Endothelial cell (in vitro differentiated cells): ENCODE data around the gene LRBA. TPM values are rescaled to one million over a fixed set of nuclear protein-coding genes. Genes with fewer than 3 reads are reported as not detected.

Experiments used
- DNase-seq: peaks from one replicate; pipeline ENCODE4 v3.0.0; 2021; ENCODE audit warnings: low spot score
- H3K27ac Mint-ChIP-seq: one replicate; pipeline ENCODE4 v1.8.0; 2021; ENCODE audit warnings: mixed read lengths, inconsistent platforms; ENCODE audit not compliant: unreplicated experiment
- H3K27me3 Mint-ChIP-seq: one replicate; pipeline ENCODE4 v1.8.0; 2021; ENCODE audit warnings: mild to moderate bottlenecking, moderate library complexity, mixed read lengths, inconsistent platforms; ENCODE audit not compliant: unreplicated experiment
- H3K36me3 Mint-ChIP-seq: one replicate; pipeline ENCODE4 v1.8.0; 2021; ENCODE audit warnings: mild to moderate bottlenecking, low read depth, mixed read lengths, inconsistent platforms; ENCODE audit not compliant: unreplicated experiment
- H3K4me1 Mint-ChIP-seq: one replicate; pipeline ENCODE4 v1.8.0; 2021; ENCODE audit warnings: mild to moderate bottlenecking, mixed read lengths, inconsistent platforms; ENCODE audit not compliant: unreplicated experiment
- H3K4me3 Mint-ChIP-seq: one replicate; pipeline ENCODE4 v1.8.0; 2021; ENCODE audit warnings: mild to moderate bottlenecking, mixed read lengths, inconsistent platforms; ENCODE audit not compliant: unreplicated experiment
- H3K9me3 Mint-ChIP-seq: one replicate; pipeline ENCODE4 v1.8.0; 2021; ENCODE audit warnings: mixed read lengths, inconsistent platforms; ENCODE audit not compliant: unreplicated experiment
- CTCF ChIP-seq: fragments of 200-600 bp; sonication (generic); IDR thresholded peaks from one replicate; pipeline ENCODE4 v1.5.0; 2021; ENCODE audit warnings: antibody characterized with exemption; ENCODE audit not compliant: unreplicated experiment
- total RNA-seq: library from RNA; stranded (reverse); fragmentation: NEBNext Ultra II Directional; extraction: Animal tissue kit (Norgen Biotek cat#: 25700); gene quantifications from one replicate; pipeline ENCODE4 v1.2.1, GENCODE V29; 2021; ENCODE audit not compliant: unreplicated experiment

The LRBA gene
- total RNA-seq, 1 donor from 2014 or later: 44.3 TPM

- TF ChIP-seq CTCF: no peak
- H3K9me3 Mint-ChIP-seq: no peaks in the 10 kb centered on the region
- no peaks in the 10 kb centered on the region for H3K36me3 Mint-ChIP-seq
- no peak overlapping the region for H3K4me3 Mint-ChIP-seq
- no peaks in the 10 kb centered on the region for H3K27me3 Mint-ChIP-seq
- no peak overlapping the region for H3K27ac Mint-ChIP-seq
- no peaks in the 10 kb centered on the region for H3K4me1 Mint-ChIP-seq
- DNase-seq: no peak
Observed at GRCh38 chr4:150367326-150367725, 647.8 kb downstream of the LRBA start.

GRCh38 chr4:150366487-150366999, 648.5 kb downstream of the LRBA start:
- DNase-seq: no peak
- Mint-ChIP-seq H3K9me3 (no peaks in the 10 kb centered on the region), H3K4me3 (no peak overlapping the region), H3K27ac (no peak overlapping the region), H3K4me1 (no peaks in the 10 kb centered on the region), H3K27me3 (peaks cover 2% of the 10 kb centered on the region), H3K36me3 (no peaks in the 10 kb centered on the region)
- no peak for TF ChIP-seq CTCF

GRCh38 chr4:150363721-150364688, 651.1 kb downstream of the LRBA start:
- H3K9me3 Mint-ChIP-seq: no peaks in the 10 kb centered on the region
- peaks cover 2% of the 10 kb centered on the region for H3K27me3 Mint-ChIP-seq
- no peak for DNase-seq
- H3K36me3 Mint-ChIP-seq: no peaks in the 10 kb centered on the region
- H3K4me3 Mint-ChIP-seq: no peak overlapping the region
- TF ChIP-seq CTCF: no peak
- no peaks in the 10 kb centered on the region for H3K4me1 Mint-ChIP-seq
- H3K27ac Mint-ChIP-seq: no peak overlapping the region

GRCh38 chr4:150358691-150359090, 656.4 kb downstream of the LRBA start:
- H3K27me3 Mint-ChIP-seq: peaks cover 2% of the 10 kb centered on the region
- no peak overlapping the region for H3K4me3 Mint-ChIP-seq
- DNase-seq: no peak
- H3K4me1 Mint-ChIP-seq: peaks cover 3% of the 10 kb centered on the region
- no peaks in the 10 kb centered on the region for H3K36me3 Mint-ChIP-seq
- H3K27ac Mint-ChIP-seq: no peak overlapping the region
- no peaks in the 10 kb centered on the region for H3K9me3 Mint-ChIP-seq
- no peak for TF ChIP-seq CTCF

GRCh38 chr4:150357829-150358228, 657.3 kb downstream of the LRBA start:
- H3K27me3 Mint-ChIP-seq: peaks cover 2% of the 10 kb centered on the region
- H3K4me1 Mint-ChIP-seq: peaks cover 3% of the 10 kb centered on the region
- no peak for TF ChIP-seq CTCF
- no peak overlapping the region for H3K27ac Mint-ChIP-seq
- no peaks in the 10 kb centered on the region for H3K9me3 Mint-ChIP-seq
- H3K36me3 Mint-ChIP-seq: no peaks in the 10 kb centered on the region
- H3K4me3 Mint-ChIP-seq: no peak overlapping the region
- no peak for DNase-seq
